HG03103 (cell line): ENCODE data around the gene UFL1.
A peak's percentile ranks its signal among the peaks of the same experiment; 100 is the strongest.
"Not testable (repeated sequence)": the region's sequence is repeated elsewhere in the genome, so short reads cannot be mapped to it uniquely, and the experiment has no call there.

Source experiments
- ATAC-seq: cut with Tn5 transposase; IDR thresholded peaks from one replicate; pipeline ENCODE4 v1.9.1; 2021; ENCODE audit warnings: low read depth; ENCODE audit not compliant: unreplicated experiment

The UFL1 gene

GRCh38 chr6:96521644-96522464 is at the start of gene UFL1:
Gene UFL1, plus strand, starts transcription at chr6:96521806. Its CDS starts 68 bp downstream, at chr6:96521874.
- peak; percentile 96 for ATAC-seq

- ATAC-seq: not testable (repeated sequence)
Observed at GRCh38 chr6:96472291-96472690, 49.3 kb upstream of the UFL1 start.

GRCh38 chr6:96478695-96479094 is 42.9 kb upstream of the UFL1 start:
- no peak for ATAC-seq

- ATAC-seq: no peak
Observed at GRCh38 chr6:96491926-96492325, 29.7 kb upstream of the UFL1 start.

GRCh38 chr6:96499781-96500180 is 21.8 kb upstream of the UFL1 start:
- no peak for ATAC-seq

GRCh38 chr6:96502915-96503314 is 18.7 kb upstream of the UFL1 start:
- no peak for ATAC-seq

GRCh38 chr6:96505363-96505762 is 16.2 kb upstream of the UFL1 start:
- ATAC-seq: no peak

GRCh38 chr6:96509281-96509680 is 12.3 kb upstream of the UFL1 start:
- no peak for ATAC-seq

- ATAC-seq: no peak
Observed at GRCh38 chr6:96520171-96521115, 1.2 kb upstream of the UFL1 start.

GRCh38 chr6:96521306-96521643 is 331 bp upstream of the UFL1 start:
- no peak for ATAC-seq

- peak; percentile 23 for ATAC-seq
Observed at GRCh38 chr6:96522465-96523009, 931 bp downstream of the UFL1 start.

GRCh38 chr6:96528193-96528592 is 6.6 kb downstream of the UFL1 start:
- ATAC-seq: no peak

- ATAC-seq: no peak
Observed at GRCh38 chr6:96532399-96532798, 10.8 kb downstream of the UFL1 start.

GRCh38 chr6:96537726-96538125 is 16.1 kb downstream of the UFL1 start:
- ATAC-seq: no peak

- no peak for ATAC-seq
Observed at GRCh38 chr6:96542702-96543101, 21.1 kb downstream of the UFL1 start.

- ATAC-seq: no peak
Observed at GRCh38 chr6:96545882-96546281, 24.3 kb downstream of the UFL1 start.

- ATAC-seq: no peak
Observed at GRCh38 chr6:96547654-96548053, 26.0 kb downstream of the UFL1 start.

GRCh38 chr6:96554558-96554957 is 33.0 kb downstream of the UFL1 start:
- ATAC-seq: no peak

- ATAC-seq: not testable (repeated sequence)
Observed at GRCh38 chr6:96559740-96560139, 38.1 kb downstream of the UFL1 start.

GRCh38 chr6:96562886-96563285 is 41.3 kb downstream of the UFL1 start, which contains the start of gene FHL5:
Gene FHL5, plus strand, starts transcription at chr6:96563128. Its CDS starts 40,486 bp downstream, at chr6:96603614.
- no peak for ATAC-seq

- ATAC-seq: no peak
Observed at GRCh38 chr6:96563853-96564252, 42.2 kb downstream of the UFL1 start.
